Smooth muscle cell (in vitro differentiated cells): Measurements from ENCODE around the gene CRYGN. TPM values are rescaled to one million over a fixed set of nuclear protein-coding genes. Genes with fewer than 3 reads are reported as not detected.

Experiments
- DNase-seq: peaks from one replicate; lab custom pipeline; 2025; ENCODE audit not compliant: unreplicated experiment; lab: John Stamatoyannopoulos, UW
- H2AFZ ChIP-seq: fragments of 200-600 bp; sonication (generic); 2 replicates; pipeline ENCODE4 v1.6.0; 2016; ENCODE audit warnings: antibody characterized with exemption, low read depth, mild to moderate bottlenecking
- H3F3A ChIP-seq: fragments of 200-600 bp; sonication (generic); 2 replicates; pipeline ENCODE4 v1.6.0; 2017; ENCODE audit warnings: antibody characterized with exemption, low read depth
- H3K27ac ChIP-seq: fragments of 200-600 bp; sonication (generic); 2 replicates; pipeline ENCODE4 v1.5.1; 2016; ENCODE audit warnings: low read depth, mild to moderate bottlenecking
- H3K27me3 ChIP-seq: fragments of 200-600 bp; sonication (generic); 2 replicates; pipeline ENCODE4 v1.6.1; 2016; ENCODE audit warnings: low read depth, mild to moderate bottlenecking
- H3K36me3 ChIP-seq: fragments of 200-600 bp; sonication (generic); 2 replicates; pipeline ENCODE4 v1.5.1; 2016; ENCODE audit warnings: low read depth
- H3K4me1 ChIP-seq: fragments of 200-600 bp; sonication (generic); 2 replicates; pipeline ENCODE4 v1.5.1; 2016; ENCODE audit warnings: low read depth
- H3K4me2 ChIP-seq: fragments of 200-600 bp; sonication (generic); 2 replicates; pipeline ENCODE4 v1.6.0; 2016; ENCODE audit warnings: mild to moderate bottlenecking
- H3K4me3 ChIP-seq: fragments of 200-600 bp; sonication (generic); 2 replicates; pipeline ENCODE4 v1.5.1; 2016; ENCODE audit warnings: mild to moderate bottlenecking
- H3K79me2 ChIP-seq: fragments of 200-600 bp; sonication (generic); 2 replicates; pipeline ENCODE4 v1.6.0; 2016; ENCODE audit warnings: low read depth, mild to moderate bottlenecking
- H3K9ac ChIP-seq: fragments of 200-600 bp; sonication (generic); 2 replicates; pipeline ENCODE4 v1.6.0; 2016; ENCODE audit warnings: low read depth
- H3K9me3 ChIP-seq: fragments of 200-600 bp; sonication (generic); replicated peaks from 2 replicates; pipeline ENCODE4 v1.5.1; 2016; ENCODE audit warnings: low read depth
- H4K20me1 ChIP-seq: fragments of 200-600 bp; sonication (generic); 2 replicates; pipeline ENCODE4 v1.6.0; 2016; ENCODE audit warnings: low read depth
- CTCF ChIP-seq: fragments of 200-600 bp; sonication (generic); IDR thresholded peaks from 2 replicates; pipeline ENCODE4 v1.5.1; 2017; ENCODE audit warnings: borderline replicate concordance, mild to moderate bottlenecking, antibody characterized with exemption; ENCODE audit not compliant: insufficient read depth, poor library complexity, severe bottlenecking
- WGBS: methylation state at CpG from one replicate; pipeline ENCODE4 v1.1.7; 2016; ENCODE audit warnings: low lambda C conversion rate; 5-methylcytosine and 5-hydroxymethylcytosine counted together
- polyA plus RNA-seq: library from polyadenylated mRNA; unstranded; fragments of >200 nt; fragmentation: Nextera tagmentation; extraction: Ambion mirVana; gene quantifications from 2 replicates; pipeline ENCODE4 v1.2.1, GENCODE V29; 2016
- total RNA-seq: library from RNA; depleted of rRNA; stranded (reverse); fragments of >200 nt; gene quantifications from 2 replicates; pipeline ENCODE4 v1.2.3, GENCODE V29; 2014

The CRYGN gene
- total and polyA plus RNA-seq, 2 experiments from 2014 or later: 0.13 TPM; not detected in 1

- Histone ChIP-seq H2AFZ (no peak overlapping the region), H4K20me1 (no peaks in the 10 kb centered on the region), H3K79me2 (no peaks in the 10 kb centered on the region), H3K4me2 (no peak overlapping the region), H3K36me3 (no peaks in the 10 kb centered on the region), H3K4me3 (no peak overlapping the region), H3F3A (no peaks in the 10 kb centered on the region), H3K9ac (no peak overlapping the region), H3K27ac (no peak overlapping the region), H3K27me3 (no peaks in the 10 kb centered on the region), H3K9me3 (no peaks in the 10 kb centered on the region), H3K4me1 (peaks cover 5% of the 10 kb centered on the region)
- DNase-seq: no peak
- no peak for TF ChIP-seq CTCF
- WGBS: 94% methylated on average over 16 of the region's 20 CpGs
These were observed 4.6 kb downstream of the CRYGN start for GRCh38 chr7:151435103-151435916.

- no peak for TF ChIP-seq CTCF
- Histone ChIP-seq H3K4me1 (peaks cover 6% of the 10 kb centered on the region), H3K9ac (no peak overlapping the region), H3K9me3 (no peaks in the 10 kb centered on the region), H2AFZ (no peak overlapping the region), H3K4me3 (no peak overlapping the region), H3K4me2 (no peak overlapping the region), H3F3A (peaks cover under 1% of the 10 kb centered on the region), H3K36me3 (no peaks in the 10 kb centered on the region), H4K20me1 (no peaks in the 10 kb centered on the region), H3K79me2 (no peaks in the 10 kb centered on the region), H3K27me3 (no peaks in the 10 kb centered on the region), H3K27ac (no peak overlapping the region)
- WGBS: 93% methylated on average over 4 of the region's 4 CpGs
- no peak for DNase-seq
These were observed 5.4 kb downstream of the CRYGN start for GRCh38 chr7:151434549-151434948.

- no peaks in the 10 kb centered on the region for H3K36me3 ChIP-seq
- peaks cover 8% of the 10 kb centered on the region for H3F3A ChIP-seq
- no peak overlapping the region for H3K4me2 ChIP-seq
- no peak overlapping the region for H3K9ac ChIP-seq
- no peaks in the 10 kb centered on the region for H4K20me1 ChIP-seq
- H3K4me3 ChIP-seq: no peak overlapping the region
- TF ChIP-seq CTCF: no peak
- peaks cover 10% of the 10 kb centered on the region for H3K4me1 ChIP-seq
- no peak overlapping the region for H2AFZ ChIP-seq
- 92% methylated on average over 15 of the region's 15 CpGs for WGBS
- H3K79me2 ChIP-seq: no peaks in the 10 kb centered on the region
- no peak for DNase-seq
- H3K9me3 ChIP-seq: no peaks in the 10 kb centered on the region
- no peak overlapping the region for H3K27ac ChIP-seq
- H3K27me3 ChIP-seq: no peaks in the 10 kb centered on the region
These were observed 6.1 kb downstream of the CRYGN start for GRCh38 chr7:151433721-151434400.
